DOHH2 (cell line): ENCODE measurements around the gene MADD.

ENCODE experiments used
- H3F3A ChIP-seq: fragments of 200-600 bp; sonication (generic), shearing (Covaris generic); 2 replicates; pipeline ENCODE4 v1.6.0; 2016; ENCODE audit warnings: antibody characterized with exemption, mild to moderate bottlenecking; ENCODE audit not compliant: control insufficient read depth, insufficient read depth
- H3K27ac ChIP-seq: fragments of 200-600 bp; sonication (generic); 2 replicates; pipeline ENCODE4 v1.5.1; 2014; ENCODE audit warnings: low read depth, mild to moderate bottlenecking, low read length, moderate library complexity
- H3K27me3 ChIP-seq: fragments of 200-600 bp; sonication (generic); 2 replicates; pipeline ENCODE4 v1.6.1; 2014; ENCODE audit warnings: mild to moderate bottlenecking, low read length, mixed read lengths; ENCODE audit not compliant: control insufficient read depth
- H3K36me3 ChIP-seq: fragments of 200-600 bp; sonication (generic); 2 replicates; pipeline ENCODE4 v1.6.1; 2014; ENCODE audit warnings: mild to moderate bottlenecking, low read length, moderate library complexity, mixed read lengths; ENCODE audit not compliant: control insufficient read depth
- H3K4me1 ChIP-seq: fragments of 200-600 bp; sonication (generic); 2 replicates; pipeline ENCODE4 v1.6.1; 2014; ENCODE audit warnings: mild to moderate bottlenecking, low read length, mixed read lengths; ENCODE audit not compliant: control insufficient read depth
- H3K4me2 ChIP-seq: fragments of 200-600 bp; sonication (generic); 2 replicates; pipeline ENCODE4 v1.6.0; 2014; ENCODE audit warnings: mild to moderate bottlenecking, low read length, moderate library complexity
- H3K4me3 ChIP-seq: fragments of 200-600 bp; sonication (generic); 2 replicates; pipeline ENCODE4 v1.5.1; 2014; ENCODE audit warnings: mild to moderate bottlenecking, low read length, mixed read lengths
- H3K79me2 ChIP-seq: fragments of 200-600 bp; sonication (generic); 2 replicates; pipeline ENCODE4 v1.6.1; 2014; ENCODE audit warnings: mild to moderate bottlenecking, low read length, mixed read lengths; ENCODE audit not compliant: control insufficient read depth
- H3K9me2 ChIP-seq: fragments of 200-600 bp; sonication (generic); replicated peaks from 2 replicates; pipeline ENCODE4 v1.6.1; 2014; ENCODE audit warnings: mild to moderate bottlenecking, low read length, mixed read lengths; ENCODE audit not compliant: control insufficient read depth
- H3K9me3 ChIP-seq: fragments of 200-600 bp; sonication (generic); 2 replicates; pipeline ENCODE4 v1.6.1; 2014; ENCODE audit warnings: antibody characterized with exemption, low read length, mixed read lengths; ENCODE audit not compliant: control insufficient read depth, insufficient read depth
- H4K20me1 ChIP-seq: fragments of 200-600 bp; sonication (generic); 2 replicates; pipeline ENCODE4 v1.6.0; 2014; ENCODE audit warnings: low read depth, mild to moderate bottlenecking, antibody characterized with exemption, low read length, moderate library complexity; ENCODE audit not compliant: control insufficient read depth, insufficient read depth
- EZH2phosphoT487 ChIP-seq: fragments of 200-600 bp; sonication (generic); IDR thresholded peaks from 2 replicates; pipeline ENCODE4 v1.6.1; 2017; ENCODE audit warnings: borderline replicate concordance, mild to moderate bottlenecking, antibody characterized with exemption, low read length, moderate library complexity, mixed read lengths
- TF ChIP-seq, protein P1 (sequence below): fragments of 200-600 bp; sonication (generic); IDR thresholded peaks from one replicate; pipeline ENCODE4 v1.5.1; 2014; ENCODE audit warnings: antibody characterized with exemption, mild to moderate bottlenecking, low read depth, low read length; ENCODE audit not compliant: poor library complexity, severe bottlenecking

The MADD gene

DNA sequence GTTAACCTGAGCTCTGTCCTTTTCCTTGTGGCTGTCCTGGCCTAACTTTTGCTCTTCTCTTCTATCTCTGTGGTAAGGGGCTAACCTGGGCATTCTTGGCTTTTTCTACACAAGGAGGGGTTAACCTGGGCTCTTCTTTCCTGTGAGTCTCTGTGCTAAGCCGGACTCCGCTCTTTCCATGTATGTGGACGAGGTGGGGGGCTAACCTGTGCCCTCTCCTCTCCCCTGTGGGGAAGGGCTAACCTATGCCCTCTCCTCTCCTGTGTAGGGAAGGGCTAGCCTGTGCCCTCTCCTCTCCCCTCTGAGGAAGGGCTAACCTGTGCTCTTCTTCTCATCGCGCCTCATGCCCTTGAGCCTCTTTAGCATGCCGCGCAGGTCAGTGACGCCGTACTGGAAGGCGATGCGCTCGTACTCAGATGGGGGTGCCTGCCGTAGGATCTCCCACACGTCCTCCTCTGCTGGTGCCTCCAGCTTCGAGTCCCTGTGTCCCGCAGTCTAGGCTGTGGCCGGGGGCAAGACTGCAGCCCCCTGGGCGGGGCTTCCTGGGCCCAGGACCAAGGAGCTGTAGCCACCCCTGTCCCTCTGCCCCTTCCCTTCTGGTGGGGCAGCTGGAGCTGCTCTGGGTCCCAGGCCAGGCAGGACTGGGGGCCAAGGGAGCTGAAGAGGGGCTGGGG, 76.1 kb downstream of the MADD start:
- Histone ChIP-seq H3K36me3 (no peaks in the 10 kb centered on the region), H3K9me2 (no peaks in the 10 kb centered on the region), H3K4me2 (no peak overlapping the region), H4K20me1 (no peaks in the 10 kb centered on the region), H3K79me2 (no peaks in the 10 kb centered on the region), H3F3A (no peaks in the 10 kb centered on the region), H3K27me3 (no peaks in the 10 kb centered on the region), H3K27ac (no peak overlapping the region), H3K9me3 (no peaks in the 10 kb centered on the region), H3K4me1 (no peaks in the 10 kb centered on the region), H3K4me3 (no peak overlapping the region)
- no peak for TF ChIP-seq EZH2phosphoT487
- TF ChIP-seq, protein P1, sequence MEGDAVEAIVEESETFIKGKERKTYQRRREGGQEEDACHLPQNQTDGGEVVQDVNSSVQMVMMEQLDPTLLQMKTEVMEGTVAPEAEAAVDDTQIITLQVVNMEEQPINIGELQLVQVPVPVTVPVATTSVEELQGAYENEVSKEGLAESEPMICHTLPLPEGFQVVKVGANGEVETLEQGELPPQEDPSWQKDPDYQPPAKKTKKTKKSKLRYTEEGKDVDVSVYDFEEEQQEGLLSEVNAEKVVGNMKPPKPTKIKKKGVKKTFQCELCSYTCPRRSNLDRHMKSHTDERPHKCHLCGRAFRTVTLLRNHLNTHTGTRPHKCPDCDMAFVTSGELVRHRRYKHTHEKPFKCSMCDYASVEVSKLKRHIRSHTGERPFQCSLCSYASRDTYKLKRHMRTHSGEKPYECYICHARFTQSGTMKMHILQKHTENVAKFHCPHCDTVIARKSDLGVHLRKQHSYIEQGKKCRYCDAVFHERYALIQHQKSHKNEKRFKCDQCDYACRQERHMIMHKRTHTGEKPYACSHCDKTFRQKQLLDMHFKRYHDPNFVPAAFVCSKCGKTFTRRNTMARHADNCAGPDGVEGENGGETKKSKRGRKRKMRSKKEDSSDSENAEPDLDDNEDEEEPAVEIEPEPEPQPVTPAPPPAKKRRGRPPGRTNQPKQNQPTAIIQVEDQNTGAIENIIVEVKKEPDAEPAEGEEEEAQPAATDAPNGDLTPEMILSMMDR = no peak

DNA sequence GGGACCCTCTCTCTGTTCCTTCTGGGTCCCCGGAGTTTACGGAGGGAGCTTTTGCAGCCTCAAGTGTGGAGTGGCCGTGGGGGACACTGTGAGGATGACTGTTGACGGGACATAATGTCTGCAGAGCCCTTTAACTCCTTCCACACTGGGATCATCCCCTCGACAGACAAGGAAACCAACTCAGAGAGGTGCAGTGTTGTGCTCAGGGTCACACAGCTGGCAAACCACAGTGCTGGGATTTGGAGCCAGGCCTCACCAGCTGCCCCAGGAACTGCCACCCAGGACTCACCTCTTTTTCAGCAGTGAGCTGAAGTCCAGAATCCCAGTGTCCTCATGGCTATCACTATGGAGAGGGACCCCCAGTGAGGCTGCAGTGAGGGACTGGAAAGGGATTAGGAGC, 77.2 kb downstream of the MADD start:
- Histone ChIP-seq H3K9me3 (no peaks in the 10 kb centered on the region), H3K4me2 (no peak overlapping the region), H3K9me2 (no peaks in the 10 kb centered on the region), H4K20me1 (no peaks in the 10 kb centered on the region), H3K36me3 (no peaks in the 10 kb centered on the region), H3F3A (no peaks in the 10 kb centered on the region), H3K4me1 (no peaks in the 10 kb centered on the region), H3K4me3 (no peak overlapping the region), H3K27me3 (no peaks in the 10 kb centered on the region), H3K79me2 (no peaks in the 10 kb centered on the region), H3K27ac (no peak overlapping the region)
- TF ChIP-seq, protein P1 = no peak
- TF ChIP-seq EZH2phosphoT487 = no peak

DNA sequence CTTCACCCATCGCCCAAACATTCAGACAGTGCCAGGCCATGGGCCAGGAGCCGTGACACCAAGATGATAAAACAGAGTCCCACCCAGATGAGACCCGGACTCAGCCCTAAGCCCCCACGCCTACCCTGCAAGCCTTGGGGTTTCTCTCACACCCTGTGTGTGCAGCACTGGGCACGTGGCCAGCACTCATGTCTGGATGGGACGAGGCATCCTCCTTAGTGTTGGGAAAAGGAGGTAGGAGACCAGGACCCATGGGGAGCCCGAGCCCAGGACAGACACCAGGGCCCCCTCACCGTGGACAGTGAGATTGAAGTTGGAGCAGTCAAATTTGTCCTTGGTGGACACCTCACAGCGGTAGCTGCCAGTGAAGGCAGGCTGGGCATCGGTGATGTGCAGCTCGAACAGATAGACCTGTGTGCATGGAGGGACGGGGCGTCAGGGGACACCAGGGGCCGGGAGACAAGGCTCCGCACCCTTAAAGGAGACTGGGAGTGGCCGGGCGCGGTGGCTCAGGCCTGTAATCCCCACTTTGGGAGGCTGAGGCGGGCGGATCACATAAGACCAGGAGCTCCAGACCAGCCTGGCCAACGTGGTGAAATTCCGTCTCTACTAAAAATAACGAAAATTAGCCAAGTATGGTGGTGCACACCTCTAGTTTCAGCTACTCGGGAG, 78.3 kb downstream of the MADD start:
- Histone ChIP-seq H3K27me3 (no peaks in the 10 kb centered on the region), H3K4me1 (no peaks in the 10 kb centered on the region), H3K4me3 (no peak overlapping the region), H3K79me2 (no peaks in the 10 kb centered on the region), H3K9me3 (no peaks in the 10 kb centered on the region), H3F3A (no peaks in the 10 kb centered on the region), H3K36me3 (no peaks in the 10 kb centered on the region), H3K27ac (no peak overlapping the region), H3K9me2 (no peaks in the 10 kb centered on the region), H4K20me1 (no peaks in the 10 kb centered on the region), H3K4me2 (no peak overlapping the region)
- no peak for TF ChIP-seq EZH2phosphoT487
- TF ChIP-seq, protein P1 = no peak
